SK-N-MC (cell line): Measurements from ENCODE around the gene CACNA1C.

Experiments
- EZH2 ChIP-seq: fragments of 200-600 bp; sonication (generic); IDR thresholded peaks from one replicate; pipeline ENCODE4 v1.6.1; 2017; ENCODE audit warnings: antibody characterized with exemption
- POLR2AphosphoS5 ChIP-seq: IDR thresholded peaks from 2 replicates; pipeline ENCODE4 v1.6.1; 2012; ENCODE audit warnings: mild to moderate bottlenecking, low read depth, low read length, borderline replicate concordance

DNA sequence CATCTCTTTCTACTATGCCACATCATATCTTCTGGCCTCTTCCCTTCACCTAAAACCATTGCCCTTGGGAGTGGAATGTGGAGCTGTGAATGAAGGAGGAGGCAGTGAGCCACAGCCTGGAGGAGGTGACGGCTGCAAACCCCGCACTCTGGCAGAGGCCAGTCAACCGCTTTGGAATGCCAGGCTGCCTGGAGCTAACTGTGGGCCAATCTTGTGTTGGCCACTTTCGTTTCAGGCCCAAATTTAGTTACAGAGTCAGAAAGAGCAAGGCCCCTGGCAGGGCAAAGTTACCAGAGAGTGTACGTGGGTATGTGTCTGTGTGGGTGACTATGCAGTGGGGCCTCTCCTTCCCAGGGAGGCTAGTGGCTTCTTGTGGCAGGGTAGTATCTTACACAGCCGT is 40.1 kb downstream of the CACNA1C start:
- TF ChIP-seq POLR2AphosphoS5 = no peak
- TF ChIP-seq EZH2 = no peak
